Cortex of kidney (tissue), 1 donor: ENCODE results near the gene DMD.

Experiments
- DNase-seq: peaks from one replicate; lab custom pipeline; 2025; lab: John Stamatoyannopoulos, UW

The DMD gene

DNA sequence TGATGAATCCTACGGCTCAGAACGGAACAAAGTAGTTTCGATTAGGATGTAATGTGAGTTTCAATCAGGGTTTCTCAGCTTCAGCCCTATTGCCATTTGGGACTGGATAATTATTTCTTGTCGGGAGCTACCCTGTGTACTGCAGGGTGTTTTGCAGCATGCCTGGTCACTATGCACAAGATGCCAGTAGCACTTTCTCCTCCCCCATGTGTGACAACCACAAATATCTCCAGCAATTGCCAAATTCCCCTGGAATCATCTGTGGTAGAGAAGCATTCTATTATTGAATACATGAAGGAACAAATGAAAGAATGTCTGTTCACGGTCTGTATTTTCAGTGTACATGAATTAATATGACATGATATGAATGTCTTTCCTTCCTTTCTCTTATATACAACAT is 1356.6 kb downstream of the DMD start:
- no peak for DNase-seq

GRCh38 chrX:31851761-31852160 is 1359.6 kb downstream of the DMD start:
- DNase-seq = no peak

GRCh38 chrX:31847773-31848172 is 1363.6 kb downstream of the DMD start:
- no peak for DNase-seq

DNA sequence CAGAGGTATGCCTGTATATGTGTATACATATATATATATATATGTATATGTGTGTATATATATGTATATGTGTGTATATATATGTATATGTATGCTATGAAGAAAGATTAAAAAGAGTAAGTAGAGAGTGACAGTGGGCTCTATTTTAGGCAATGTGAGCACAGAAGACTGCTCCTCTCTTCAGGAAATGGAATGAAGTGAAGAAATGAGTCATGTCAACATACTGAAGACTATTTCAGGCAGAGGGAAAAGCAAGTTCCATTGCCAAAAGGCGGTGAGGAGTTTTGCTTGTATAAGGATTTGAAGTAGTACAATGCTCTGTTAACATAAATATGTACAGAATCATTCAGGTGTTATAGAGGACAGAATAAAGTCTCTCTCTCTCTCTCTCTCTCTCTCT is 1366.3 kb downstream of the DMD start:
- DNase-seq = no peak

DNA sequence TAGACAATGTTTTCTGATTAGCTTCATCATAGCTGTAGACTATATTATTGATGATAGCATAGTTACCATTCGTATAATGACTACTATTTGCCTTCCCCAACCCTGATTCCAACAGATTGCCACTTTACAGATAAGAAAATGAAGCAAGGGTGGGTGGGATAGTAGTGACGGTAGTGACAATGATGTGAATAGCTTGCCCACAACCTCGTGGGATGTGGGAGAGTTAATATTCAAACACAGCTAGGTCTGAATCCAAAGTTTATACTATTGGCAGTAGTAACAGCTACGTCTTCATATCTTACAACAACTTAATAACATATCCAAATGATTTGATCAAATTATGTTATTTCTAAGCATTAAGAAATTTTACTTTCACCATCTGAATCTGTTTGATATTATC is 1372.7 kb downstream of the DMD start:
- DNase-seq = no peak

- no peak for DNase-seq
These were observed 1373.8 kb downstream of the DMD start for GRCh38 chrX:31837445-31838049.

- DNase-seq = no peak
These were observed 1374.9 kb downstream of the DMD start for GRCh38 chrX:31836479-31836878.

GRCh38 chrX:31832263-31832662 is 1379.1 kb downstream of the DMD start:
- DNase-seq = no peak

DNA sequence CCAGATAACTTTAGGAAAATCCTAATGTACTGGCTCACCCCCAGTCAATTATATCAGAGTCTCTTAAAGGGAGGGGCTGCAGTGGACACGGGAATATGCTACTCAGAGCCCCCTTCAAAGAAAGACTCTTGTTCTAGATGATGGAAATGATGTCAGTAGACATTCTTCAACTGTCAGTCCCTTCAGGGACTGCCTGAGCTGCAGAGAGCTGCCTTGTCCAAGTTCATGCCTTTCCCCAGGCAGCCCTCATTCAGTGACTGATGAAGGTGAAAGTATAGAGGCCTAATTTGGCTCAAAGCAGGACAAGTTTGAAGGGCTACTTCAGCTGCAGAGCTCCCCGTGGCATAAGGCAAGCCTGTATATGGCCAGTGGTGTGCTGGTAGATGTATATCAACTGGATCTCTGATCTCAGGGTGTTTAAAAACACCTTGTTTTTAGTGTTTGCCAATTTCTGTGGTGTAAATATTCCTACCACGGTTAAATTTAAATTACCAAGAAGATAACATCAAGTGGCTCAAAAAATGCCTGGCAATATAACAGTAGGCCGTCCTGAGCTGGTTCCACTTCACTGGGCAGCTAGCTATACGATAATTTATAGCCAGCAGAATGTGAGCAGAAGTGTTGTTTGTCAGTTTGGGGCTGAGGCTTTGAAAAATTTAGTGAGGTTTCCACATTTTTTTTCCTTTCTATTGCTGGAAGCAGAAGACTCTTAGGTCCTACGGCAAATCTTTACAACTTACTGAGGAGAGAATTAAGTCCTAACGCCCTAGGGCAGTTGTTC is 1390.7 kb downstream of the DMD start:
- no peak for DNase-seq

DNA sequence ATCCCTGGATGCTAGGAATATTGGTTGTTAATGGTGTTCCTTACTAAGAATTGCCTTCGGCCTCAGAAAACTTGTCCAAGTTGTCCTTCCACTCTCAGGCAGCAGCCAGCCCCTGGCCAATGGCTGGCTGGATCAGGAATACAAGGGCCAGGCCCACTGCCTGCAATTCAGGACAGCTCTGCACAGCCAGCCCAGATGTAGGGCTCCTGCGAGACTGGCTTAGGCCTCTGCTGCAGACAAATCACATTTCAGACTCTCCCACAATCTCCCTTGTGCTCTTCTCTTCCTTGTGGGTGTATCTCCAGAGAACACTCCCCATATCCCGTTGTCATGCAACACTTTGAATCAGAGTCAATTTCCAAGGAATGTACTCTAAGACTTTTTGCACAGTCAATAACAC is 1391.9 kb downstream of the DMD start:
- DNase-seq = no peak

GRCh38 chrX:31811106-31811505 is 1400.2 kb downstream of the DMD start:
- no peak for DNase-seq

GRCh38 chrX:31808357-31808756 is 1403.0 kb downstream of the DMD start:
- no peak for DNase-seq

DNA sequence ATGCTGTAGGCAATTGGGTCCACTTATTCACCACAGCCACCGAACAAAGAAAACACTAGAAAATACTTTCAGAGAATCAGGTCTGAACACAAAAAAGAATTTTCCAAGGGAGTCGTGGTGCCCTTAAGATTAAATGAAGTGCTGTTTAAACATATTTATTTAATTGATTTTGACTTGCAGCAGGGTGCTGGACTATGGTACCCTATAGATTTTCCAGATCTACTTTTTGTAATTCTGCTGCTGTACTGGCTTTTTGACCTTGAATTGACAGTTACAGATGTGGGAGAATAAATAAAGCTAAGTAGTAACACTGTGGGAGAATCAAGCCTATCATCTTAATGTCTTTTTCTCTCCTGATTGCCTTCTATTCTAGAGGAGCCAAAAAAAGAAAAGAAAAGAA is 1404.2 kb downstream of the DMD start:
- DNase-seq = no peak

DNA sequence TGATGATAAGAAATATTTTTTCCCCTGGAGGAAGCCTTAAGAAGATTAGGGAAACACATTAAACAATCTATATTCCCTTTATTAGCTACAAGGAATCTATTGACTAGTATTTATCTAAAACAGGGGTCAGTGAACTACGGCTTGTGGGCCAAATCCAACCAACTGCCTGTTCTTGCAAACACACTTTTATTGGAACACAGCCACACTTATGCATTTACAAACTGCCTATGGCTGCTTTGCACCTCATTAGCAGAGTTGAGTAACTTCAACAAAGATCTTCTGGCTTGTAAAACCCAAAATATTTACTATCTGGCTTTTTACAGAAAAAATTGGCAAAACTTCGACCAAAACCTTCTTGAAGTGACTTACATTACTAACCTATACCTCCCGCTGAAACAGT is 1405.6 kb downstream of the DMD start:
- no peak for DNase-seq

- DNase-seq = no peak
These were observed 1411.1 kb downstream of the DMD start for GRCh38 chrX:31800219-31800618.

GRCh38 chrX:31796624-31797023 is 1414.7 kb downstream of the DMD start:
- no peak for DNase-seq

GRCh38 chrX:31747411-31747810 is 1463.9 kb downstream of the DMD start:
- DNase-seq = no peak

DNA sequence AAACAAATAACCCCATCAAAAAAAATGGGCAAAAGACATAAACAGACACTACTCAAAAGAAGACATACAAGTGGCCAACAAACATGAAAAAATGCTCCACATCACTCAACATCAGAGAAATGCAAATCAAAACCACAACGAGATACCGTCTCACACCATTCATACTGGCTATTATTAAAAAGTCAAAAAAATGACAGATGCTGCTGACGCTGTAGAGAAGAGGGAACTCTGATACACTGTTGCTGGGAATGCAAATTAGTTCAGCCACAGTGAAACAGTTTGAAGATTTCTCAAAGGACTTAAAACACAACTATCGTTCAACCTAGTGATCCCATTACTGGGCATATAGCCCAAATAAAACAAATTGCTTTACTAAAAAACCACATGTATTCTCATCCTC is 1468.3 kb downstream of the DMD start:
- no peak for DNase-seq

GRCh38 chrX:31717474-31717873 is 1493.9 kb downstream of the DMD start:
- no peak for DNase-seq

DNA sequence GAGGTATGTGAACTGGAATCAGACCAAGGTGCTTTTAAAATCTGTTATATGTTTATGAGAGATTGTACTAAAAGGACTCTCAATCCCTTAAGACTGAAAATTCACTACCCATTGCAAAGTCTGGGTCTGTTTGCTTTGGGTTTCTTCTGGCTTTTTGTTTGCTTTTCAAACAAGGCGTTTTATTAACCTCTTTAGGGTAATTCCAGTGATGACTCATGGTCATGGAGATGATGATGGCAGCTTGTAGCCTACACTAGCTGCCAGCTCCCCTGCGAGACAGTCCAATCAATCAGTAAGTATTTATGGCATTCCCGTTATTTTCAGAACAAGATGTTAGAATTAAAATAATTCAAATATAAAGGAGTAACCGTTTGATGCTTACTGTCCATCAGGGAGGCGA is 1495.7 kb downstream of the DMD start:
- no peak for DNase-seq

- DNase-seq = no peak
These were observed 1496.6 kb downstream of the DMD start for GRCh38 chrX:31714797-31715196.

GRCh38 chrX:31713120-31713519 is 1498.2 kb downstream of the DMD start:
- DNase-seq = no peak

DNA sequence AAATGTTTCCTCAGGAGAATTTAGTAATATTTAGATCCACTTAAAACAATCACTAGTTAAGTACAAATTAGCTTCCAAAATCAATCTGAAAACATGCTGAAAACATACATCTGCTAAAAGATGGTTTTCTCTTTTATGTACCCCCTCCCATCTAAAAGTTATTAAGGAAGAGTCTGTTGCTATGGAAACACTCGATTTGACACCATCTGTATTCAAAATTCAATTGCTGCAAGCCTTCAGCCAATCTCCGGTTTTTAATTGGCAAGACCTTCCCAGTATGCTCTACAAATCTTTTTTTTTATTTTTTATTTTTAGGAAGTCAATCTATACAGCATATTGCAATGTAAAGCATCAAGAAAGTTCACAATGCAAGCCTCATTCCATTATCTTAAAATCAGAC is 1500.2 kb downstream of the DMD start:
- DNase-seq = no peak

DNA sequence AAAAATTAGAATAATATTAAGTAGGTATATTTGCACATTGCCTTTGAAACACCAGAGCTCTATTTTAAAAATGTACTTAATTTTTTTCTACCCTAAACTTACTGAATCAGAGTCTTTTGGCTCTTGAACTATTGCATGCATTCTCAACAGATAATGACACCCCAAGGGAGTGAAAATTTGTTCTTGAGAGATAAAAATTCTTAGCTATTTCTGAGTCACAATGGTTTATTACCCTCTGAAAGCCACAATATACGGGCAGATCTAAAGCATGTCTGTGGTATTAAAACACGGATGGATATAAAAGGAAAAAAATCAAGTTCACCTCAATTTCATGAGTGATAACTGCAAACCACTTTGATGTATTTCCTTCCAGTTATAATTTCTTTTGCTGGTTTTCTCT is 1503.2 kb downstream of the DMD start:
- no peak for DNase-seq
